Suprapubic skin (tissue), 4 donors: ENCODE measurements around the gene SLC30A10.

Experiments
- CTCF ChIP-seq, 2 donors: fragments of 200-600 bp in 1 of 2; fragments of 450-650 bp in 1 of 2; sonication (generic) in 1 of 2; IDR thresholded peaks; one replicate each; pipeline ENCODE4 v1.5.1; 2016 to 2019; ENCODE audit warnings: antibody characterized with exemption in 2 of 2, mild to moderate bottlenecking in 1 of 2, moderate library complexity in 1 of 2
- EP300 ChIP-seq: sonication (generic); formaldehyde crosslinking; IDR thresholded peaks from one replicate; pipeline ENCODE4 v1.6.1; 2017; ENCODE audit warnings: antibody characterized with exemption
- POLR2A ChIP-seq, 2 donors: fragments of 450-650 bp; IDR thresholded peaks; one replicate each; pipeline ENCODE4 v1.6.1; 2017; ENCODE audit warnings: antibody characterized with exemption in 2 of 2, mild to moderate bottlenecking in 2 of 2, moderate library complexity in 2 of 2
- POLR2AphosphoS5 ChIP-seq, 3 donors: sonication (generic); formaldehyde crosslinking; IDR thresholded peaks; one replicate each; pipeline ENCODE4 v1.6.1; 2017; ENCODE audit warnings: antibody characterized with exemption in 3 of 3

- no peak for TF ChIP-seq CTCF (IDR thresholded peaks at IDR 0.05)
- no peak for TF ChIP-seq EP300
- TF ChIP-seq POLR2A (IDR thresholded peaks at IDR 0.05) = no peak
- no peak for TF ChIP-seq POLR2AphosphoS5 (IDR thresholded peaks at IDR 0.05)
Observed at GRCh38 chr1:219973213-219973612, 44.9 kb upstream of the SLC30A10 start.
